ENCODE results near the gene GBP4.
"Not testable (repeated sequence)": the region's sequence is repeated elsewhere in the genome, so short reads cannot be mapped to it uniquely, and the experiment has no call there.

GBP4 gene, protein sequence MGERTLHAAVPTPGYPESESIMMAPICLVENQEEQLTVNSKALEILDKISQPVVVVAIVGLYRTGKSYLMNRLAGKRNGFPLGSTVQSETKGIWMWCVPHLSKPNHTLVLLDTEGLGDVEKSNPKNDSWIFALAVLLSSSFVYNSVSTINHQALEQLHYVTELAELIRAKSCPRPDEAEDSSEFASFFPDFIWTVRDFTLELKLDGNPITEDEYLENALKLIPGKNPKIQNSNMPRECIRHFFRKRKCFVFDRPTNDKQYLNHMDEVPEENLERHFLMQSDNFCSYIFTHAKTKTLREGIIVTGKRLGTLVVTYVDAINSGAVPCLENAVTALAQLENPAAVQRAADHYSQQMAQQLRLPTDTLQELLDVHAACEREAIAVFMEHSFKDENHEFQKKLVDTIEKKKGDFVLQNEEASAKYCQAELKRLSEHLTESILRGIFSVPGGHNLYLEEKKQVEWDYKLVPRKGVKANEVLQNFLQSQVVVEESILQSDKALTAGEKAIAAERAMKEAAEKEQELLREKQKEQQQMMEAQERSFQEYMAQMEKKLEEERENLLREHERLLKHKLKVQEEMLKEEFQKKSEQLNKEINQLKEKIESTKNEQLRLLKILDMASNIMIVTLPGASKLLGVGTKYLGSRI

DNA sequence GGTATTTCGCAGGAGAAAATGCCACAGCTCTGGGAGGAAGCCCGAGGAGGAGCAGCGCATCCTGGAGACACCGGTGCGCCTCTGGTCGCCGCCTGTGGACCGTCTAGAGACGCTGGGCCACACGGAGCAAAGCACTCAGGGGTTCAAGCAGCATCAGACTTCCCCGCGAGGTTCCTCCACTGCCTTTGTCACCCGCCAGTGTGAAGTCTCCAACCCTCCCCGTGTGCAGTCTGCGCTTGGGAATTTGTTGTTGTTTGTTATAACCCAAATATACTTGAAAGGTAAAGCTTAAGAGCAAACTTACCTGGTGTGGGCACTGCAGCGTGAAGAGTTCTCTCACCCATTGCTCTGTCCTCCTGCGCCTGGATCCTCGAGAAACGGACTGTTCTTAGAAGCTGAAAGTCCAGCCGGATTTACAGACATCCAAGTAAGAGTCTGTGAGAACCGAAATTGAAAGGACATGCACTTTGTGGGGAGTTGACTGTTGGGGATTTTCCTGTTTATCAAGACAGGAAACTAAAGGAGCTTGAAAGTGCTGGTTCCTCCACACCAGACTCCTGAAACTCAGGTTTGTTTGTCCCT is at the start of gene GBP4:
GBP4 (minus strand) TSS at position 452 of the 582 bp plus-strand sequence; CDS start at position 344, 108 bp downstream.
- no peak for FAIRE-seq

DNA sequence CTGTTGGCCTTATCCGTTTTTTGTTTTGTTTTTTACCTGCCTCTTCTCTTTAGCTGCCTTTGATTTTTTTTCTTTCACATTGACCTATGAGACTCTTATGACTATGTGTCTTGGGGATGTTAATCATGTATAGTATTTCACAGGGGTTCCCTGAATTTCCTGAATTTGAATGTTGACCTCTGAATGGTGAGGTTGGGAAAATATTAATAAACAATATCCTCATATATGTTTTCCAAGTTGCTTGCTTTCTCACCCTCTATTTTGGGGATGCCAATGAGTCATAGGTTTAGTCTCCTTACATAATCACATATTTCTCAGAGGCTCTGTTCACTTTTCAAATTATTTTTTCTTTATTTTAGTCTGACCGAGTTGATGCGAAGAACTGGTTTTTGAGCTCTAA is 44.3 kb upstream of the GBP4 start:
- no peak for FAIRE-seq

DNA sequence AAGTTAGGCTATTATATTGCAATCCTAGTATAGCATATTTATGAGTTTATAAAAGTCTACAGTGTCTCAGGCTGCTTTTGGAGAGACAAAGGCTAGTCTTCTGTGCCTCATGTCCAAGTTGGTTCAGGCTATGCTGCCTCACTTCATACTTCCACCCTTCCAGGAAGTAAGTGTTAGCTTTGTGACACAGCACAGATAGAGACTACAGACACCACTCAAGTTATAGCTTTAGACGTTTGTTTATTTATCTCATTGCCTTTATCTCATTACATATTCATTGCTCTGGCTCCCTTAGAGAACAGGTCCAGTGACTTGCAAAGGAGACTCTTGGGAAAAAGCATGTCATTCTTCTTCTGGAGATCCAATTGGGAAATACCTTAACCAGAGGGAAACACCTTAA is 22.6 kb upstream of the GBP4 start:
- FAIRE-seq, result no peak

DNA sequence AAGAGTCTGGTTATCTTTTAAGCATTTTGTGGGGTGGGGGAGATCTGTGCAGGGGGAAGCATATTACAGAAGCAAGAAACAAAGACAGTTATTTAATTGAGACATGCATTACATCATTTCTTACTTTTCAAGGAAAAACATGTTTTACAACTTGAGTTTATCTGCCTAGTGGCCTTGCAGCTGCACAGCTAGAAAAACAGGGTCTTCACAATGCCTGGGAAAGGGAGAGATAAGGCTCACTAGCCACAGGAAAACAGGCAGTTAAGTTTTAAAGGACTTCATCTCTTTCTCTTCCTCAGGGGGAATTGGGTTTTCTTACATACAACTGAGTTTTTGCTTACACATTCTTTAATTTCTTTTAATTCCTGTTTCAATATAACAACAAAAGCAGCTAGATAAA is 21.1 kb upstream of the GBP4 start:
- FAIRE-seq, result not testable (repeated sequence)

DNA sequence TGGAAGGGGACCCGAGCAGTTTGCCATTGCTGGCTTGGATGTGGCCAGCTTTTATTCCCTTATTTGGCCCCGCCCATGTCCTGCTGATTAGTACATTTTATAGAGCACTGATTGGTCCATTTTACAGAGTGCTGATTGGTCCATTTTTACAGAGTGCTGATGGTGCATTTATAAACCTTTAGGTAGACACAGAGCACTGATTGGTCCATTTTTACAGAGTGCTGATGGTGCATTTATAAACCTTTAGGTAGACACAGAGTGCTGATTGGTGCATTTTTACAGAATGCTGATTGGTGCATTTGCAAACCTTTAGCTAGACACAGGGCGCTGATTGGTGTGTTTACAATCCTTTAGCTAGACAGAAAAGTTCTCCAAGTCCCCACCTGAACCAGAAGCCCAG is 20.2 kb upstream of the GBP4 start:
- FAIRE-seq, result not testable (repeated sequence)

DNA sequence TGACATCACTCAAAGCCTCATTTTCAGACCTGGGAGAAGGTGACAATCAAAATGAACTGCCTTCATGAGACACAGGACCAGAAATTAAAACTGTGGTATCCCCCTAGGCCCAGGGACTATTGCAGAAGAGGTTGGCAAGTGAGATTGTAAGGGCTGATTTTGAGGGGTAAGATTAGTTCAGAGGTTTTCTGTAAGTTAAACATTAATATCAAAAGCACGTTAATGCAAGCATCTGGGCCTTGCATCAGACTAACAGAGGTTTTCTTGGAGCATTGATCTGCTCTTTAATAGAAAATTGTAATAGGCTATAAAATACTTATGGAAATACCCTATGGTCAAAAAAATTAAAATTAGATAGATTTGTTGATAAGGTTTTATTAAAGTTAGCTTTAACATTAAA is 14.6 kb upstream of the GBP4 start:
- no peak for FAIRE-seq

DNA sequence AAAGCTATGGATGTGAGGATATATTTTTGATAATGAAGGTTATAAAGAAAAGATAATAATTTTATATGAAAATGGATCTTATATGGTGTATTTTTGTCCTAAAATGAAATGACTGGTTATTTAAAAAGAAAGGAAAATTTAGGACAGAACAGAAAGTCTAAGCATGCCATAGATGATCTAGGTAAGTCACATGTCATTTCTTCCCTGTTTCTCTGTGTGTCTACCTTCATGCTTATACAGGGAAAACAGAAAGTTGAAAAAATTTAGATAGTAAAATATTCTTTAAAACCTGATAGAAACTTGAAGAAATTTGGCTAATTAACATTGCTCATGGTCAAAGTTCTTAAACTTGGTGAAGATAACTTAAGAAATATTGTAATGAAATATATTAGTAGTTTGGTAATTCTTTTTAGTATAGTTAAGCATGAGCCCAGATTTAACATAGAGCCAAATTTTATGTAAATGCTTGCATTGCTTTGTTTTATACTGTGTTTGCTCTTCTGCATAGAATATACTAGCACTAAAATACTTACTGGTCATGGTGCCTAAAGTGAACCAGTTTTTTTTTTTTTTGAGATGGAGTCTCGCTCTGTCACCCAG is 12.4 kb upstream of the GBP4 start:
- no peak for FAIRE-seq

DNA sequence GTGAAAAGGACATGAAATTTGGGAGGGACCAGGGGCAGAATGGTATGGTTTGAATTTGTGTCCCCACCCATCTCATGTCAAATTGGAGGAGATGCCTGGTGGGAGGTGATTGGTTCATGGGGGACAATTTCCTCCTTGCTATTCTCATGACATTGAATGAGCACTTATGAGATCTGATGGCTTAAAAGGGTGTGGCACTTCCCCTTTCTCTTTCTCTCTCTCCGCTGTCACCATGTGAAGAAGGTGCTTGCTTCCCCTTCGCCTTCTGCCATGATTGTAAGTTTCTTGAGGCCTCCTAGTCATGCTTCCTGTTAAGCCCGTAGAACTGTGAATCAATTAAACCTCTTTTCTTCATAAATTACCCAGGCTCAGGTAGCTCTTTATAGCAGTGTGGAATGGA is 7.6 kb upstream of the GBP4 start:
- no peak for FAIRE-seq

DNA sequence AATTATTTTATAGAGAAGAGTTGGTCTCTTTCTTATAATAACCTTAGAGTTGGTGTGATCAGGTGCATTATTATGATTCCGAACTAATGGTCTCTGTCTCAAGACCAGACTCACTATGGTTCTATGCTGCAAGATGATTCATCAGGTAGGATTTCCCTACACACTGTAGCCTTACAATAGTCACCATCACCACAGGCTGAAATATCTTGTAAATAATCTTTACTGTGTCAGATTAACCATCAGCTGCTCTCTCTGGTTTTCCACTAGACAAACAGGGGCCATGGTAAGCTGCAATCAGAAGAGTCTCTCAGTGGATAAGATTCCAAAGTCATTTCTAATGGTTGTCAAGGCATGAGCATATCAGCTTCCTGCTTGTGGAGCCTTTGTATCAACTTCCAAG is 4.4 kb upstream of the GBP4 start:
- FAIRE-seq, result no peak

DNA sequence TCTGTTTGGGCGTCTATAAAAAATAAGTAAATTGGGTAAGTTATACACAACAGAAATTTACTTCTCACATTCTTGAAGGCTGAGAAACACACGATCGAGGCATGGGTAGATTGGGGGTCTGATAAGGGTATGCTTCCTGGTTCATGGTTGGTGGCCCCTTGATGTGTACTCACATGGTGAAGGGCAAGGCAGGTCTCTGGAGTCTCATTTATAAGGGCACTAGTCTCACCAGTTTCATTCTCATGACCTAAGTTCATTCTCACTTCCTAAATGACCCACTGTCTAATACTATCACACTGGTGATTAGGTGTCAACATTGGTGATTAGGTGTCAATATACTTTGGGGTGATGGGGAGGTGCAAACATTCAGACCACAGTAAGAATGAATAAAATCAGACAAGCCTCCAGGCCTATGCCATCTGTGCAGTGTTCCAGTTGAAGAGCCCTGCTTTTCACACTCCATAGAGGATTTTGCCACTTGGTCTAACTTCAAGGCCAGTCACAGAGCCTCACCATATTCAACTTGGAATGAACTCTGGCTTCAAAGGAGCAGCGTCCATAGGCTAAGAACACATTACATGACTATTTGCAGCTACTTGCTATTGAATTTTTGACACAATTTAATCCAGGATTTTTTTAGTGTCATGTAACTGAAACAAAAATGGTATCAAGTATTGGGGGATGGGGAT is 2.5 kb upstream of the GBP4 start:
- FAIRE-seq, result no peak

DNA sequence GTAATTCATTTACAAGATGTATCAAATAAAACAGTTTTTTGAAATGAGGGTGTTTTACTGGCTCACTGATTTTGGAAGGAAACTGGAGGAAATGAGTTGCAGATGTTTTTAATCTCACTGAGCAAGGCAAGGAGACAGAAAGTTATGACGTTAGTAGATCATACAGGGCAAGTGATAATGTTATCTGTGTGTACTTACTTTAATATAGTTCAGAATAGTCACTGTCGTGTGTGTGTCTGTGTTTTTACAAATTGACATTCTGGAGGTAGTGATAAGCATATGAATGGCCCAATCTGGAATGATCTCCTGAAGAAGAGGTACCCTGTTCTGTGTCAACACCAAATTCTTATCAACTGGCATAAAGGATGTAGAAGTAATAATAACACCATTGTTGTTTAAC is 1.9 kb upstream of the GBP4 start:
- FAIRE-seq, result no peak

DNA sequence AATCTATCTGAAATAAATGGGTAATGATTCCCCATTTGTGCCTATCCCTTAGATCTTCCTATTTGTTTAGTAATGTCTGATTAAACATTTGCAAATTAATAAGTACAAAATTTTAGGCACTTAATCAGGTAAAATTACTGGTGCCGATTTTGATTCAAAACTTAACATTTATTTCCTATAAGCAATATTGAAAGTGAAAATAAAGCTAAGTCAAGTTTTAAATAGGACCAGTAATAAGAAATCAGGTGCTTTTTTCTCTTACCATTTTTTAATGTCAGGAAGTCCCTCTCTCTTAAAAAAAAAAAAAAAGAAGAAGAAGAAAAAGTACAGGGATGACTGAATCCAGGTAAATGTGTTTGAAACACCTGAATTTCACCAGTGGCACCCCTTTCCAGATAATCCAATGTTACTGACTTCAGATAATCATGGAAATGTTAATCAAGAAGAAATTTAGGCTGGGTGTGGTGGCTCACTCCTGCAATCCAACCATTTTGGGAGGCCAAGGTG is 836 bp upstream of the GBP4 start:
- FAIRE-seq, result no peak

DNA sequence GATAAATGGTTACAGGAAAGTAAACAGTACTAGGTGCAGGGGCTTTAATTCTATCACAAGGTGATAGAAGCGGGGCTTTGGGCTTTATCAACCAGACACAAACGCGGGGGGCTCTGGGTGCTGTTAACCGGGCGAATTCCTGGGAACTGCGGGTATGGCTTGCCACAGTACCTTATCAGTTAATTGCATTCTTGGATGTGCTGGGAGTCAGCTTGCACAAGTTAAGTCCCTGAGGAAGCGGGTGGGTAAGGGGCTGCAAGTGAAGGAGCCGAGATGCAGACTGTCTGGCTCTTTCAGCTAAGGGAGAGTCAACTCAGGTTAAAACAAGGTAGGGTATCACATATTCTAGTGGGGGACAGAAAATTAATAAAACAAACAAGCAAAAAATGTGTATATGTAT is 661 bp downstream of the GBP4 start:
- no peak for FAIRE-seq

DNA sequence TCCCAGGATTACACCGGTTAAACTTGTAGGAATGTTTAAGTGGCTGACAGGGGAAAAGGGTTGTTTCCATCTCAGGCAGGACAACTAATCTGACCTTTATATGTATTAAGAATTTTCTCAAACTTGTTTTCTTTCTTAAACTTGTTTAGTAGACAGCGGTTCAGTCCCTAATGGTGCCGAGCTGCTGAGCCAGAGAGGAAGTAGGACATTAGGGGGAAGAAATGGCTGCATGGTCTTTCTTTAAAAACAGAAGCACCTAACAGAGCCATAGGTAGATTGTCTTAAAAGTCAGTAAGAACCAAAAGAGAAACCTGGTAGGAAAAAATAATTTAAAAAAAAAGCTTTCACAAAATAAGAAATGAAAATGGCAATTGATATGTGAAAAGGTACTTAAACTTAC is 3.3 kb downstream of the GBP4 start:
- FAIRE-seq, result no peak

DNA sequence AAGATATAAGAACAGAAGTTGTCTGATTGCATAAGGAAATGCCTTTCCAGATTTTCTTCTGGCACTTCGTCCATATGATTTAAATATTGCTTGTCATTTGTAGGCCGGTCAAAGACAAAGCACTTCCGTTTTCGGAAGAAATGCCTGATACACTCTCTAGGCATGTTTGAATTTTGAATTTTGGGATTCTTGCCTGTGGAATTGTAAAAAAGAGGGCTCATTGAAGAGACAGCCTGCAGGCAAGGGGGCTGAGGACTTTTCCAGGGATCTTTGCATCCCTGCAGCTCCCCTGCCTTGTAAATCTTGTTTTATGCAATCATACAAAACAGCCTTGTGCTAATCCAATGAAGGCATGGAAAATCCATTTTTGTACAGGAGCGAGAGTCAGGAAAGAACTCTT is 7.4 kb downstream of the GBP4 start:
- FAIRE-seq, result no peak

DNA sequence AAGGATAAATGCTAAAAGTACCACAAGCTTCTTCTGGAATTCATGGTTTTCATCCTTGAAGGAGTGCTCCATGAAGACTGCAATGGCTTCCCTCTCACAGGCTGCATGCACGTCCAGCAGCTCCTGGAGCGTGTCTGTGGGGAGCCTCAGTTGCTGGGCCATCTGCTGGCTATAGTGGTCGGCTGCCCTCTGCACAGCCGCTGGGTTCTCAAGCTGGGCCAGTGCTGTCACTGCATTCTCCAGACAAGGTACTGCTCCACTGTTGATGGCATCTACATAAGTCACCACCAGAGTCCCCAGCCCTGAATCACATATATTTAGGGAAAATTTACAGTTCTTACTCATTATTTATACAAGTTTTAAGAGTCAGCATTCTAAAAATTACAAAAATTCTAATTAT is 8.7 kb downstream of the GBP4 start:
- no peak for FAIRE-seq

DNA sequence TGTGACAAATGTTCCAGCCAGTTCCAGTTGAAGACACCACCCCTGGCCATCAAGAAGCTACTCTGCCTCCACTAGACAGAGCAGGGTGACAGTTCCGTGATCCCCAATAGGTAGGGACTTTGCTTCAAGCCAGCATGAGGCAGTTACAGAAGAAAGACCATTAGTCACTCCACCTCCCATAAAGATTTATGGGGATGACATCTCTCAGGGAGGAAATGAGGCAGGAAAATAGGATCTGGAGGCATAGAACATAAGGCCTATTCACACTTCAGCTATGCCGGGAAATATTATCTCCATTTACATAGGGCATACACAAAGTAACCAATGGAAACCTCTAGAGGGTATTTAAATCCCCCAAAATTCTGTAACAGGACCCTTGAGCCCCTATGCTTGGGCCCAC is 19.4 kb downstream of the GBP4 start:
- FAIRE-seq, result no peak

DNA sequence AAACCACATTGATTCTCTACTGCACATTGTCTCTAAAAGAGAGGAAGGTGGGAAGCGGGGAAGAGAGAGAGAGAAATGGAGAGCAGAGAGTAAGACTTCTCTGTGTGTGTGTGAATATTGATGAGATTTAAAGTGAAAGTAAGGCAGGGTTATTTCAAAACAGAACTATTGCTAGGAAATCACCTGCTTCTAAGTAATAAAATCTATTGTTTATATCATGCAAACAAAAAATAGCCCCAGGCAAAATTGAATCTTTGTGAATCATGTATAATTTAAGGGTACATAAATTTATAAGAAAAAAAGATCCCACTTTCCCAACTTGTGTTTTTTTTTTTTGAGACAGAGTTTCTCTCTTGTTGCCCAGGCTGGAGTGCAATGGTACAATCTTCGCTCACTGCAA is 21.8 kb downstream of the GBP4 start:
- FAIRE-seq, result no peak

DNA sequence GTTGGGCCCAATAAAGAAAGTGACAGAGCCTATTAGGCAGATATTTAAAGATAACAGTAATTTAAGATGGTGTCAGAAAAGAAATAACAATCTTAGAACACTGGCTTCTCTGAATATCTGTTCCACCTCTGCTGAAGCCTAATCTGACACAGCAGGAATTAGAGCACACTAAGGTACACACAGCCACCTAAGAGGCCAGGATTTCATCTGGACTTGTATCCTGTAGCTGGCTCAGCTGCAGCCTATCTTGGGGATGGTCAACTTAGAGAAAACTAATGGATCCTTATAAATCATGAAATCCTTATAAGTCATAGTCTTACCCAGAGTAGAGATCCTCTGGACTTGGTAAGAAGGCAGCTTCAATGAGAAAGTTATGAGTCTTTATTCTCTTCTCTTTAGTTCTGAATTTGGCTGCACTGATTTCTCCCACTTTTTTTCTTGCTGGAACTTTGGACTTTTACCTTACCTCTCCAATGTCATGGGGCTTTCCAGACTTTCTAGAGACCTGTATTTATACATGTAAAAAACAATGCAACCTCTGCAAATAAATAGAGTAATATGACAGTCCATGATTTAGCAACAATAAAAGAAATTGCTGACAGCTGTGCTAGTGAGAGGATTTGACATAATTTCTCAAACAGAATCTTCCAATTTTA is 23.0 kb downstream of the GBP4 start, which contains the start of gene GBP7:
GBP7 (minus strand) TSS at position 403 of the 656 bp plus-strand sequence. CDS start 4,068 bp downstream, outside the sequence.
- no peak for FAIRE-seq

DNA sequence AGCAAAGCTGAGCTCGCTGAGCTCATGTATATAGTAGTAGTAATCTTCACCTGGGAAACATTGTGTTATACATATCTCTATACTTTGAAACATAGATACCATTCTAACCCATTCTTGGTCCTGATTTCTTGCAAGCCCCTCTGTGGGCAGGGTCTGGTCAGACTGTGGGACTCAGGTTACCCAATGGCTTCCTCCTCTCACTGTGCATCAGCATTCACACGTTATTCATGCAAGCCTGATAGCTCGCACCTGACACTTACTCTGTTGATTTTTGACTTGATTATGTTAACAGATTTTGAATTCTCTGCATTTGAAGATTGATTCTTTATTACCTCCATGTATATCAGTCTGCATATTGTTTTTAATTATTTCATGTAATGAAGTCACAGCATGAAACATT is 24.3 kb downstream of the GBP4 start:
- no peak for FAIRE-seq

DNA sequence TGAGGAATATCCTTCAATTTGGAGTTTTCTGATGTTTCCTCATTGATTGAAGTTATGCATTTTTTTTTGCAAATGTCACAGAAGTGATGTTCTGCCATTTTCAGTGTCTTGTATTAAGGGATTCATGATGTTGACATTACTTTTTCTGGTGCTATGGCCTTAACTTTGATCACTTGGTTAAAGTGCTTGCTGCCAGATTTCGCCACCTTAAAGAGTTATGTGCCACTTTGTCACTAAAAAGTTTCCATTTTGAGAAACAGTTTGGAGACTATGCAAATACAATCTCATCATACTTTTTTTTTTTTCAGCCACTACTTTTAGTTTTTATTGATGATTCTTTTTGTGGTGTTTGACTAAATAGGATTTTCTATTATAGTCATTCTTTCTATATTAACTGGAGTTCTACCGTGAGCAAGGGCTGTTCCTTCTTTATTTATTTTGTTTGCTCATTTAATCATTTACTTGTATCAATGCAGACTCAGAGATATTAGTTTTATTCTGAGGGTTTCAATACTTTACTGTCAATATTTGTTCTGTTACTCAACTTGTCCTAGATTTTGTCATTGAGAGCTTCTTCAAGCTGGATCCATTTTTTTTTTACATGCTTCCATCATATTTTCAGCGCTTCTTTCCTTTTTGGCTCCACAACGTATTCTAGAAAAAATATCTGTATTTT is 26.1 kb downstream of the GBP4 start:
- no peak for FAIRE-seq

DNA sequence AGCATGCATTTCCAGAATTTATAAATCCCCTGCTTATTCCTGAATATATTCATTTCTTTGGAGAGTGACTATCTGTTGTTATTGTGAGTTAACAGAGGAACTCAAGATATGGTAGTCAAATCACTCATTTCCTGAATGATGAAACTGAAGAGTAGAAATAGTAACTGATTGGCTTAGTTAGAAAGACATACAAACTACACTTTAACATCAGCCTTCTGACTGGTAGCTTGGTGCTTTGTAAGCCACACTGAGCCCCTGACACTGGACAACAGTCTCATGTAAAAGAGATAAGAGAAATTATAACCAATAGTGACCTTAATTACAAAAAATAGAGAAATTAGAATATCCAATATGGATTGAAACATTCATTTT is 27.7 kb downstream of the GBP4 start:
- no peak for FAIRE-seq
